ENCODE data around the gene REPS1. TPM values are rescaled to one million over a fixed set of nuclear protein-coding genes. Genes with fewer than 3 reads are reported as not detected.

REPS1 gene
- total and polyA plus RNA-seq, 2 of the 13 experiments (the other 11 are each of a cell fraction or from before 2014, with no cell fraction given) = 36.4 to 38.3 TPM

GRCh38 chr6:139028658-139029469, 40.8 kb upstream of the REPS1 start, which contains the start of gene ABRACL (continued):
- TF ChIP-seq, protein P1, sequence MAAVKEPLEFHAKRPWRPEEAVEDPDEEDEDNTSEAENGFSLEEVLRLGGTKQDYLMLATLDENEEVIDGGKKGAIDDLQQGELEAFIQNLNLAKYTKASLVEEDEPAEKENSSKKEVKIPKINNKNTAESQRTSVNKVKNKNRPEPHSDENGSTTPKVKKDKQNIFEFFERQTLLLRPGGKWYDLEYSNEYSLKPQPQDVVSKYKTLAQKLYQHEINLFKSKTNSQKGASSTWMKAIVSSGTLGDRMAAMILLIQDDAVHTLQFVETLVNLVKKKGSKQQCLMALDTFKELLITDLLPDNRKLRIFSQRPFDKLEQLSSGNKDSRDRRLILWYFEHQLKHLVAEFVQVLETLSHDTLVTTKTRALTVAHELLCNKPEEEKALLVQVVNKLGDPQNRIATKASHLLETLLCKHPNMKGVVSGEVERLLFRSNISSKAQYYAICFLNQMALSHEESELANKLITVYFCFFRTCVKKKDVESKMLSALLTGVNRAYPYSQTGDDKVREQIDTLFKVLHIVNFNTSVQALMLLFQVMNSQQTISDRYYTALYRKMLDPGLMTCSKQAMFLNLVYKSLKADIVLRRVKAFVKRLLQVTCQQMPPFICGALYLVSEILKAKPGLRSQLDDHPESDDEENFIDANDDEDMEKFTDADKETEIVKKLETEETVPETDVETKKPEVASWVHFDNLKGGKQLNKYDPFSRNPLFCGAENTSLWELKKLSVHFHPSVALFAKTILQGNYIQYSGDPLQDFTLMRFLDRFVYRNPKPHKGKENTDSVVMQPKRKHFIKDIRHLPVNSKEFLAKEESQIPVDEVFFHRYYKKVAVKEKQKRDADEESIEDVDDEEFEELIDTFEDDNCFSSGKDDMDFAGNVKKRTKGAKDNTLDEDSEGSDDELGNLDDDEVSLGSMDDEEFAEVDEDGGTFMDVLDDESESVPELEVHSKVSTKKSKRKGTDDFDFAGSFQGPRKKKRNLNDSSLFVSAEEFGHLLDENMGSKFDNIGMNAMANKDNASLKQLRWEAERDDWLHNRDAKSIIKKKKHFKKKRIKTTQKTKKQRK (IDR thresholded peaks at IDR 0.05; ENCODE audit: low read length) = no peak
- TF ChIP-seq MED13 (CRISPR knock-in tag; IDR thresholded peaks at IDR 0.05) (no peak), ZNF839 (CRISPR knock-in tag; IDR thresholded peaks at IDR 0.05; ENCODE audit: borderline replicate concordance) (no peak), ZFP1 (CRISPR knock-in tag; IDR thresholded peaks at IDR 0.05) (no peak), ZNF124 (CRISPR knock-in tag; IDR thresholded peaks at IDR 0.05) (no peak), MBNL3 (CRISPR knock-in tag; conservative IDR thresholded peaks at IDR 0.05) (no peak), HNRNPLL (IDR thresholded peaks at IDR 0.05; ENCODE audit: low read depth, low read length, poor library complexity, severe bottlenecking) (peak; percentile 75), ZNF530 (CRISPR knock-in tag; IDR thresholded peaks at IDR 0.05; ENCODE audit: low read depth) (0 out of 2 replicates have a peak, but pooled peaks have one; percentile 36), ZNF251 (CRISPR knock-in tag; IDR thresholded peaks at IDR 0.05) (no peak), ZNF547 (CRISPR knock-in tag; IDR thresholded peaks at IDR 0.05) (no peak), SRF (IDR thresholded peaks at IDR 0.05; ENCODE audit: low read depth, low read length) (no peak), NCOR1 (IDR thresholded peaks at IDR 0.05; ENCODE audit: borderline replicate concordance, low read length) (no peak), ZNF143 (CRISPR knock-in tag; IDR thresholded peaks at IDR 0.05) (no peak), ZNF776 (CRISPR knock-in tag; IDR thresholded peaks at IDR 0.05) (no peak; the same call in 1 of the 2 replicates), POGZ (CRISPR knock-in tag; IDR thresholded peaks at IDR 0.05) (0 out of 2 replicates have a peak, but pooled peaks have one; percentile 70), HOXA9 (CRISPR knock-in tag; IDR thresholded peaks at IDR 0.05; ENCODE audit: borderline replicate concordance) (no peak), GPBP1L1 (CRISPR knock-in tag; IDR thresholded peaks at IDR 0.05) (no peak), ZNF260 (CRISPR knock-in tag; IDR thresholded peaks at IDR 0.05; ENCODE audit: borderline replicate concordance, low read depth) (no peak)
- TF ChIP-seq, protein P2, sequence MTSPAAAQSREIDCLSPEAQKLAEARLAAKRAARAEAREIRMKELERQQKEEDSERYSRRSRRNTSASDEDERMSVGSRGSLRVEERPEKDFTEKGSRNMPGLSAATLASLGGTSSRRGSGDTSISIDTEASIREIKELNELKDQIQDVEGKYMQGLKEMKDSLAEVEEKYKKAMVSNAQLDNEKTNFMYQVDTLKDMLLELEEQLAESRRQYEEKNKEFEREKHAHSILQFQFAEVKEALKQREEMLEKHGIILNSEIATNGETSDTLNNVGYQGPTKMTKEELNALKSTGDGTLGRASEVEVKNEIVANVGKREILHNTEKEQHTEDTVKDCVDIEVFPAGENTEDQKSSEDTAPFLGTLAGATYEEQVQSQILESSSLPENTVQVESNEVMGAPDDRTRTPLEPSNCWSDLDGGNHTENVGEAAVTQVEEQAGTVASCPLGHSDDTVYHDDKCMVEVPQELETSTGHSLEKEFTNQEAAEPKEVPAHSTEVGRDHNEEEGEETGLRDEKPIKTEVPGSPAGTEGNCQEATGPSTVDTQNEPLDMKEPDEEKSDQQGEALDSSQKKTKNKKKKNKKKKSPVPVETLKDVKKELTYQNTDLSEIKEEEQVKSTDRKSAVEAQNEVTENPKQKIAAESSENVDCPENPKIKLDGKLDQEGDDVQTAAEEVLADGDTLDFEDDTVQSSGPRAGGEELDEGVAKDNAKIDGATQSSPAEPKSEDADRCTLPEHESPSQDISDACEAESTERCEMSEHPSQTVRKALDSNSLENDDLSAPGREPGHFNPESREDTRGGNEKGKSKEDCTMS (CRISPR knock-in tag; conservative IDR thresholded peaks at IDR 0.05) = no peak
- TF ChIP-seq, protein P3, sequence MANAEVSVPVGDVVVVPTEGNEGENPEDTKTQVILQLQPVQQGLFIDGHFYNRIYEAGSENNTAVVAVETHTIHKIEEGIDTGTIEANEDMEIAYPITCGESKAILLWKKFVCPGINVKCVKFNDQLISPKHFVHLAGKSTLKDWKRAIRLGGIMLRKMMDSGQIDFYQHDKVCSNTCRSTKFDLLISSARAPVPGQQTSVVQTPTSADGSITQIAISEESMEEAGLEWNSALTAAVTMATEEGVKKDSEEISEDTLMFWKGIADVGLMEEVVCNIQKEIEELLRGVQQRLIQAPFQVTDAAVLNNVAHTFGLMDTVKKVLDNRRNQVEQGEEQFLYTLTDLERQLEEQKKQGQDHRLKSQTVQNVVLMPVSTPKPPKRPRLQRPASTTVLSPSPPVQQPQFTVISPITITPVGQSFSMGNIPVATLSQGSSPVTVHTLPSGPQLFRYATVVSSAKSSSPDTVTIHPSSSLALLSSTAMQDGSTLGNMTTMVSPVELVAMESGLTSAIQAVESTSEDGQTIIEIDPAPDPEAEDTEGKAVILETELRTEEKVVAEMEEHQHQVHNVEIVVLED (CRISPR knock-in tag; IDR thresholded peaks at IDR 0.05; ENCODE audit: borderline replicate concordance) = no peak
